GM18519 (cell line): ENCODE data around the gene TMUB1.

Source experiments
- ATAC-seq: cut with Tn5 transposase; IDR thresholded peaks from one replicate; pipeline ENCODE4 v1.9.1; 2021; ENCODE audit warnings: mild to moderate bottlenecking, moderate library complexity; ENCODE audit not compliant: unreplicated experiment, low FRiP score

TMUB1 gene

DNA sequence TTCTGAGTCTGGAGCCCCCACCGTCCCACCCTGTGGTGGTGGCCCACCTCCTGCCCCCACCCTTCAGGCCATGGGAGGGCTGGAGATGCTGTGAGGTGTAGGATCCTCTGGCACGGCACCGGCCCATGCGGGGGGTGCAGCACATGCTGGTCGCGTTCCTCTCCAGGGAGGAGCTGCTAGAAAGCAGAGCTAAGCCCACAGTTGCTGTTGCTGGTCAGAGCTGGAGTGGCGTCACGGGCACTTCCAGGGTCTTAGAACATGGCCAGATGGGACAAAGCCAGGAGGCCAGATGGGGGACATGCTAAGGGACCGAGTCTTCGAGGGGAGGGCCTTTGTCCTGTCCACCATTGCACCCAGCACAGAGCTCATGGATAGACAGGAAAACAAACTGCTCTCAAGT lies 24.6 kb upstream of the TMUB1 start:
- no peak for ATAC-seq

GRCh38 chr7:151104411-151105235 lies 21.3 kb upstream of the TMUB1 start:
- ATAC-seq, result no peak

DNA sequence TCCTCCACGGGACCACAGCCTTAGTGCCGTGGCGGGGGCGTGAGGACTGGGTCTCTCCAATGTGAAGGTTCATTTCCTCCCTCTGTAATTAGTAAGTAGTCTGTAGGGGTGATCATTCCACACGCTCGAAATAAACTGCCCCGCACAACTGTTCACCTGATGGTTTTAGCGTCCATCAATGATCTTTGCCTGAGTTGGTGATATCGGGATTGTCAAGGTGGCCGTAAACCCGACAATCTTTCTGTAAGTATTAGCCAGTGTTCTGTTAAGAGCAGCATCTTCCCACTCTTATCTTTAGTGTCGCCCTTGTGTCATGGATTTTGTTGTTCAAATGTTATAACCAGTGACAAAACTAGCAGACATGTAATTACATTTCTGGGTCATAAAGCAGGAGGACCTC lies 20.7 kb upstream of the TMUB1 start:
- ATAC-seq, result no peak

DNA sequence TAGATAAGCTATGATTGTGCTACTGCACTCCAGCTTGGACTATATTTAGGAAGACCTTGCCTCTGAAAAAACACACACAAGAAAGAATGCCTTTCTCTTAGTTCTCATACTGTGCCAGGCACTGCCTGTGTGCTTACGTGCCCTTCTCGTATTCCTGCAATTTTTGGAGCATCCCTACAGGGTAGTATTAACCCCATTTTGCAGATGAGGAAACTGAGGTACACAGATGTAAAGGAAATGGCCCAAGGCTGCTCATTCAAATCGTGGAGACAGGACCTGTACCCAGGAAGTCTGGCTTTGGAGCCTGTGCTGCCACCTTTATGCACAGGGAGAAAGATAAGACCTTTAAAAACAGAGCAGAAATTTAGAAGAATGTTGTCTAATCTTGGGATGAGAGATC lies 19.7 kb upstream of the TMUB1 start:
- ATAC-seq, result no peak

GRCh38 chr7:151101621-151102396 lies 18.5 kb upstream of the TMUB1 start:
- no peak for ATAC-seq

GRCh38 chr7:151100921-151101320 lies 17.6 kb upstream of the TMUB1 start:
- ATAC-seq, result no peak

GRCh38 chr7:151099486-151100211 lies 16.4 kb upstream of the TMUB1 start:
- no peak for ATAC-seq

- no peak for ATAC-seq
These were observed 12.7 kb upstream of the TMUB1 start for GRCh38 chr7:151095828-151096475.

DNA sequence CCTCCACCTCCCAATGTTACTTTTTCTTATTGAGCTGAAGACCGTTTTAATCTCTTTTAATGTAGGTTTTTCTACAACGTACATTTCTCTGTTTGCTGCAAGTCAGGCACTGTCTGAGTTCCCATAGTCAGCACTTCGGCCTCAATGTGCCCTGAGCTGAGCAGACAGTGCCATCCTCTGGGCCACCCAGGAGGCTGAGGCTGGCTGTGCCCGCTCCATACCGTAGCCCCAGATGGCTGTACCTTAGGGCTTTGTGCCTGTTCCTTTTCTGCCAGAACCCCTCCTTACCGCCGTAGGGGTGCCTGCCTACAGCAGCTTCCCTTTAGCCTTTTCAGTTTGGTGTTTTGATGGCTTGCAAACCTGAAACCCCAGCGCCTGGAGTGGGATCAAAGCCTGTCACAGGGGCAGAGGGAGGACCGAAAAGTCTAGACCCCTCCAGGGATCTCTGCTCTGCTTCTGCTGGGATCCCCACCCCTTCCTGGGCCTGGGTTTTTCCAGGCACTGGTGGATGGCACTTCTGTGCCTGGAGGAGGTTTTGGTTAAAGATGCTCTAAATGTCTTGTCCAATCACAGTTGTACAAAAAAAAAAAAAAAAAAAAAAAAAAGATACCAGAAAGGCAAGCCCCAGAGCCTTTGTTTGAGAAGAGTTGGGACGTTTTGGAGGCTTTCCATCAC lies 12.0 kb upstream of the TMUB1 start:
- no peak for ATAC-seq

GRCh38 chr7:151094675-151095074 lies 11.4 kb upstream of the TMUB1 start:
- ATAC-seq, result no peak

DNA sequence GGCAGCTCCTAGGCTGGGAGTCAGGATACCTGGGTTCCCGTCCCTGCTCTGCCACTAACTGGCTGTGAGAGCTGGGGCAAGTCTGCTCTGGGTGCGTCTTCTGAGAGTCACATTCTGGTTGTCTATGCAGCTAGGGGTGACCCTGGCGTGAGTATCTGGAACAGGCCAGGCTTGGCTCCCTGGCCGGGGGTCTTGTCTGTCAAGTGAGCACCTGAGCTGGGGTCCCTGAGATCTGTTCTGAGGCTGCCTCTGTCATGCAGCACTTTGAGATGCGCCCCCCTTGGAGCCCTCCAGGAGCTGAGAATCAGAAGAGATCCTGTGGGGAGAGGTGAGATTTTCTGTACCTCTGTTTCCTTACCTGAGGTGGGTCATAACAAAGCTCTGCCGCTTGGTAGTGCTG lies 10.5 kb upstream of the TMUB1 start:
- no peak for ATAC-seq

DNA sequence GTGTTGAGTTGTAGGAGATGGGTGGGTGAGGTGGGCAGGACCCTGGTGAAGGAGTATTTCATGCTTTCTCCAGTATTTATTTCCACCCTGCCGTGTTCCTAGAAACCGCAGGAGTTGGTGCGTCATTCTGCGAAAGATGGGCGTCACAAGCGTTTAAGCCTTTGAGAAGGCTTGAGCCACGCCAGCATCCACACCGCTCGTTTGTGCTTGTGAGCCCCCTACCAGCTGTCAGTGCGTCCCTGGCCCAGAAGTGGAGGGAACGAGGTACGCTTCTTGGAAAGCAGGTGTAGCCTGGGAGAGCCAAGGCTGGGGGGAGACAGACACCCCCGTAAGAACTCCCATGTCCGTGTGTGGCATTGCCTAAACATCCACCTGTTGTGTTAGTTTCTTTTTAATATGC lies 8.7 kb upstream of the TMUB1 start:
- ATAC-seq, result no peak

- no peak for ATAC-seq
These were observed 8.1 kb upstream of the TMUB1 start for GRCh38 chr7:151091431-151091830.

GRCh38 chr7:151091003-151091402 lies 7.7 kb upstream of the TMUB1 start:
- no peak for ATAC-seq

- no peak for ATAC-seq
These were observed 6.8 kb upstream of the TMUB1 start for GRCh38 chr7:151089893-151090730.

DNA sequence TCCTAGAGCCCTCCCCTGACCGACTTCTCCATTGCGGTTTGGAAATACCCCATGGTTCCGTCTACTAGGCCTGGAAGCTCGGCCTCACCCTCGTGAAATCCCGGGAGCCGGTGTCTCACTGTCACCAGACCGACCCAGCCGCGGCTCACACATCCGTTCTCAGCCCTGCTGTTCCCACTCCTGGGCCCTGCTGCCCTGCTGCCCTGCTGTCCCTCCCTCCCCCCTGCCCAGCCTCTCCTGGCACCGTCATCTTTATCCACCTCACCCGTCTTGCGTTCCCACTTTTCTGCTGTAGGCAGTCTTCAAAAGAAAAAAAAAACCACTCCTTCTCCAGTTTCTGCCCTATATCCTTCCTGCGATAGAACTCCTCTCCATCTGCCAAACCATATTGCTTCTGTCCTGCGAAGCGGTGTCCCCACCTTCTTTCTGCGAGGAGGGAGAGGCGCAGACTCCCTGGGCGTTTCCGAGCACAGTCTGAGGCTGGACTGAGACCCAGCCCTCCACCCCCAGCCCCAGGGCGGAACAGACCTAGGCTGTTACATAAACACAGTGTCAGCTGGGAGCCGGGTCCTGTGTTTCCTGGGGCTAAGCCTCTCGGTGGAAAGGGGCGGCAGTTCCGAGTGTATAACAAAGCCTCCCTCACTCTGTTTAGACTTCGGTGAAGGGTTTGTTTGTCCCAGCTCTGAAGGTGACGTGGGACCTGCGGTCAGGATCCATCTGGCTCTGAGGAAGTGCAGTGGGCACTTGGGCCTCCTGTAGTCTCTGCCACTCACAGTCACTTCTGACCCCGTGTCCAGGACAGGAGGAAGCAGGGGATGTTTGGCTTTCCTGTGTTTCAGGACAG lies 5.8 kb upstream of the TMUB1 start:
- no peak for ATAC-seq

- ATAC-seq, result no peak
These were observed 4.9 kb upstream of the TMUB1 start for GRCh38 chr7:151088019-151088855.
